Mucosa of descending colon (tissue), 3 donors: ENCODE measurements around the gene MANEA. TPM values are rescaled to one million over a fixed set of nuclear protein-coding genes. Genes with fewer than 3 reads are reported as not detected.
A peak's percentile ranks its signal among the peaks of the same experiment; 100 is the strongest.

Experiments
- ATAC-seq: fragments of 200-7000 bp; cut with Tn5 transposase; one replicate; pipeline ENCODE4 v1.9.1; 2020; ENCODE audit warnings: mild to moderate bottlenecking, moderate library complexity
- DNase-seq, 3 donors: peaks; one replicate each; pipeline ENCODE4 v3.0.0-alpha.2; 2020
- H3K36me3 ChIP-seq: fragments of 200-600 bp; one replicate; pipeline ENCODE4 v1.8.0; 2021; ENCODE audit warnings: low read depth, mild to moderate bottlenecking
- H3K4me1 ChIP-seq: fragments of 200-600 bp; one replicate; pipeline ENCODE4 v1.8.0; 2021; ENCODE audit warnings: low read depth, mild to moderate bottlenecking
- H3K4me3 ChIP-seq: fragments of 200-600 bp; one replicate; pipeline ENCODE4 v1.8.0; 2021; ENCODE audit warnings: mild to moderate bottlenecking
- H3K9me3 ChIP-seq: fragments of 200-600 bp; one replicate; pipeline ENCODE4 v1.8.0; 2021; ENCODE audit warnings: mild to moderate bottlenecking
- CTCF ChIP-seq: fragments of 200-600 bp; IDR thresholded peaks from one replicate; pipeline ENCODE4 v1.8.0; 2022; ENCODE audit warnings: antibody characterized with exemption, mild to moderate bottlenecking
- intact Hi-C, 2 donors: fragments of 100-400 bp; cut with DNase I in 1 of 2; cut with micrococcal nuclease in 1 of 2; formaldehyde crosslinking; loops; one replicate each; pipeline versions ENCODE4 v1.11.0 to v1.11.1; 2022; cut with DNase I, micrococcal nuclease
- total RNA-seq, 3 donors: library from RNA; stranded (reverse); fragmentation: NEBNext Ultra II Directional in 2 of 3; extraction: Animal tissue kit (Norgen Biotek cat#: 25700) in 2 of 3; gene quantifications; one replicate each; pipeline versions ENCODE4 v1.2.1 to v1.2.4, GENCODE V29; 2021 to 2023
- donor health status: DM: no; HTN: no; CAD: no; lungs with moderate emphysema.
- donor health status: DM: no; HTN: no; CAD: no.
- donor health status: DM: no; HTN: yes; CAD: no.

The MANEA gene
- total RNA-seq, 3 donors from 2014 or later, result 4.8 to 8.7 (median 5.7) TPM

- Histone ChIP-seq H3K9me3 (no peaks in the 10 kb centered on the region), H3K4me1 (no peaks in the 10 kb centered on the region), H3K4me3 (no peak overlapping the region), H3K36me3 (no peaks in the 10 kb centered on the region)
- no peak for DNase-seq
- no peak for TF ChIP-seq CTCF
- no peak for ATAC-seq
- intact Hi-C loops, result no loop called here
These were observed 23.8 kb downstream of the MANEA start for GRCh38 chr6:95601133-95601532.

- H3K4me3 ChIP-seq, result no peak overlapping the region
- no peak for ATAC-seq
- no peak for DNase-seq
These were observed 36.8 kb downstream of the MANEA start for GRCh38 chr6:95614094-95614493.

GRCh38 chr6:95629551-95629950 is 52.2 kb downstream of the MANEA start:
- intact Hi-C loops, result no loop called here
- H3K4me1 ChIP-seq, result no peaks in the 10 kb centered on the region
- H3K4me3 ChIP-seq, result no peak overlapping the region
- DNase-seq (no peak), ATAC-seq (no peak)
- no peak for TF ChIP-seq CTCF
- H3K36me3 ChIP-seq, result no peaks in the 10 kb centered on the region
- no peaks in the 10 kb centered on the region for H3K9me3 ChIP-seq

More at GRCh38 chr6:95614094-95614493, 36.8 kb downstream of the MANEA start:
- Histone ChIP-seq H3K9me3 (no peaks in the 10 kb centered on the region), H3K36me3 (no peaks in the 10 kb centered on the region), H3K4me1 (no peaks in the 10 kb centered on the region)
- intact Hi-C loops, result no loop called here
- TF ChIP-seq CTCF, result no peak

- ATAC-seq (no peak), DNase-seq (peak in 1 of 3 donors; percentile 33)
- intact Hi-C loops, result no loop called here
- Histone ChIP-seq H3K4me1 (no peaks in the 10 kb centered on the region), H3K9me3 (no peaks in the 10 kb centered on the region), H3K4me3 (no peak overlapping the region), H3K36me3 (no peaks in the 10 kb centered on the region)
- no peak for TF ChIP-seq CTCF
These were observed 59.5 kb downstream of the MANEA start for GRCh38 chr6:95636552-95637431.

- no peak overlapping the region for H3K4me3 ChIP-seq
- DNase-seq, result no peak
- no peaks in the 10 kb centered on the region for H3K9me3 ChIP-seq
- H3K36me3 ChIP-seq, result no peaks in the 10 kb centered on the region
- TF ChIP-seq CTCF, result no peak
- intact Hi-C loops, result no loop called here
- H3K4me1 ChIP-seq, result no peaks in the 10 kb centered on the region
- no peak for ATAC-seq
These were observed 71.3 kb downstream of the MANEA start for GRCh38 chr6:95648636-95649035.
